ENCODE measurements around the gene TLL2.

The TLL2 gene

DNA sequence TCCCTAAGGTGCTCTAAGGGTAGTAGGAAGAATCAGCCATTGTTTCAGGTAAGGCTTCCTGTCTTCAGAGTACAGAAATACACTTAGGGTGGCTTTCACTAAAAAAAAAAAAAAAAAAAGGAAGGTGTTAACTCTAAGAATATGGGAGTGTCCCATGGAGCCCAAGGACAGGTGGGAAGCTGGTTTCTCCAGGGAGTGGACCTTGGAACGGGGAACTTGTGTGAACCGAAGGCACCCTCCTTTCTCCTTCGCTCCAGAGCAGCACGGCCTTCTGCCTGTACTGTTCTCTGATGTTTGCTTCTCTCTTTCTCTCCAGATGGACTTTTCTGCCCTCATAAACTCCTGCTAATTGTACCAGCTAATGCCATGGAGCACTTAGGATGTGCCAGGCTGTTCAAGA lies 161.1 kb downstream of the TLL2 start:
- TF ChIP-seq FOXP2 (optimal IDR thresholded peaks at IDR 0.05; ENCODE audit: borderline replicate concordance, extremely low read depth, extremely low read length, insufficient read depth) (no peak), SIN3A (IDR thresholded peaks at IDR 0.05; ENCODE audit: borderline replicate concordance, insufficient read depth, low read length) (no peak), TAF1 (IDR thresholded peaks at IDR 0.05; ENCODE audit: borderline replicate concordance, insufficient read depth, low read length) (no peak), POLR2AphosphoS5 (IDR thresholded peaks at IDR 0.05; ENCODE audit: low read depth, low read length) (no peak), REST (IDR thresholded peaks at IDR 0.05; ENCODE audit: insufficient read depth in 1 of 2, low read depth in 2 of 2, low read length in 2 of 2) (no peak)

GRCh38 chr10:96352027-96352426 lies 161.7 kb downstream of the TLL2 start:
- TF ChIP-seq TAF1 (IDR thresholded peaks at IDR 0.05; ENCODE audit: borderline replicate concordance, insufficient read depth, low read length): no peak
- TF ChIP-seq REST (IDR thresholded peaks at IDR 0.05; ENCODE audit: insufficient read depth in 1 of 2, low read depth in 2 of 2, low read length in 2 of 2): no peak
- no peak for TF ChIP-seq FOXP2 (optimal IDR thresholded peaks at IDR 0.05; ENCODE audit: borderline replicate concordance, extremely low read depth, extremely low read length, insufficient read depth)
- TF ChIP-seq SIN3A (IDR thresholded peaks at IDR 0.05; ENCODE audit: borderline replicate concordance, insufficient read depth, low read length): no peak
- TF ChIP-seq POLR2AphosphoS5 (IDR thresholded peaks at IDR 0.05; ENCODE audit: low read depth, low read length): no peak

DNA sequence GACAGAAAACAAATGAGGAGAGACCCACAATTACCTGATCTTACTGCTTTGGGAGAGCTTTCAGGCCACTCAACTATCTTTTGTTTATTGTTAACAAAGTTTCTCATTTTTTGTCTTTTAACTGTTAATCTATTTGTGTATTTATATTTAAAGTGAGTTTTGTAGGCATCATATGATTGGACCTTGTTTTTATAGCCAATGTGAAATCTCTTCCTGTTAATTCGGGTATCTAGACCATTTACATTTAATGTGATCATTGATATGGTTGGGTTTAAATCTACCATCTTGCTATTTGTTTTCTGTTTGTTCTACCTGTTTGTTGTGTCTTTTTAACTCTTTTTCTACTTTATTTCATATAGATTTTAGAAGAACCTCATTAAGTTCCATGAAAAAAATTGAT lies 167.4 kb downstream of the TLL2 start:
- TF ChIP-seq REST (IDR thresholded peaks at IDR 0.05; ENCODE audit: insufficient read depth in 1 of 2, low read depth in 2 of 2, low read length in 2 of 2) (no peak), FOXP2 (optimal IDR thresholded peaks at IDR 0.05; ENCODE audit: borderline replicate concordance, extremely low read depth, extremely low read length, insufficient read depth) (no peak), TAF1 (IDR thresholded peaks at IDR 0.05; ENCODE audit: borderline replicate concordance, insufficient read depth, low read length) (no peak), SIN3A (IDR thresholded peaks at IDR 0.05; ENCODE audit: borderline replicate concordance, insufficient read depth, low read length) (no peak), POLR2AphosphoS5 (IDR thresholded peaks at IDR 0.05; ENCODE audit: low read depth, low read length) (no peak)

DNA sequence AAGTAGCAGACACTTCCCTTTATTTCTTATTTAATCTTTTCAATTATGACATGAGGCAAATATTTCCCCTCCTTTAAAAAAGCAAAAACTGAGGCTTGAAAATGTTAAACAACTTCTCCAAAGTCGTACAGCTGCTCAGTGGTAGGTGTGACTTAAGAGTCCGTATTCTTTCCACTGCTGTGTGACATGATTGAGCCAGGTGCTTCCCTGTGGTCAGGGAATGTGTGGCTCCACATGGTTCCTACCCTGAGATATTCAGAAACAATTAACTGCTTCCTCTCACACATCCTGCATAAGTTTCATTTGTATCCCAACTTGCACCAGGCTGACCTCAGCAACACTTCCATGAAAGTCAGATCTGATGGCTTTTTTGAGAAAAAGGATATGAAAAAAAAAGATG lies 168.5 kb downstream of the TLL2 start:
- no peak for TF ChIP-seq POLR2AphosphoS5 (IDR thresholded peaks at IDR 0.05; ENCODE audit: low read depth, low read length)
- no peak for TF ChIP-seq TAF1 (IDR thresholded peaks at IDR 0.05; ENCODE audit: borderline replicate concordance, insufficient read depth, low read length)
- TF ChIP-seq SIN3A (IDR thresholded peaks at IDR 0.05; ENCODE audit: borderline replicate concordance, insufficient read depth, low read length): no peak
- no peak for TF ChIP-seq FOXP2 (optimal IDR thresholded peaks at IDR 0.05; ENCODE audit: borderline replicate concordance, extremely low read depth, extremely low read length, insufficient read depth)
- TF ChIP-seq REST (IDR thresholded peaks at IDR 0.05; ENCODE audit: insufficient read depth in 1 of 2, low read depth in 2 of 2, low read length in 2 of 2): no peak

DNA sequence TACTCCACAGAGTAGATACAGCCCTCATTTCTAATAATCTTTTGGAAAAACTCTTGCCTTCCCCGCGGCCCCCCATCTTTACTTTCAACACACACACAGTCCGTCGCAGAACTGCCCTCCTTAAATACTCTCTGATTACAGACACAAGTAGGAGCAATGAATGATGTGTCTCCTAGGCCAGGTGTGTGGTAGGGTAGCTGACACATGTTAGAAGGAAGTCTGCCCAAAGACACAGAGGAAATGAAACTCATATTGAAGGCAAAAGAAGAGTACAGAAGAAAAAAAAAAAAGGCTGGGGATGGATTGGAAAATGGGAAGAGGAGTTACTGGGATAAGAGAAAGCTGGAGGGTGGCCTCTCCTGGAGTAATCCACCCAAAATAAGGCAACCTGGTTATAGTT lies 169.5 kb downstream of the TLL2 start:
- TF ChIP-seq SIN3A (IDR thresholded peaks at IDR 0.05; ENCODE audit: borderline replicate concordance, insufficient read depth, low read length): no peak
- TF ChIP-seq POLR2AphosphoS5 (IDR thresholded peaks at IDR 0.05; ENCODE audit: low read depth, low read length): no peak
- no peak for TF ChIP-seq TAF1 (IDR thresholded peaks at IDR 0.05; ENCODE audit: borderline replicate concordance, insufficient read depth, low read length)
- no peak for TF ChIP-seq REST (IDR thresholded peaks at IDR 0.05; ENCODE audit: insufficient read depth in 1 of 2, low read depth in 2 of 2, low read length in 2 of 2)
